Transverse colon (tissue), 4 donors: Measurements from ENCODE around the gene JAKMIP1. TPM values are rescaled to one million over a fixed set of nuclear protein-coding genes. Genes with fewer than 3 reads are reported as not detected.

Experiments
- DNase-seq: peaks from one replicate; pipeline ENCODE4 v3.0.0-alpha.2; 2019
- H3K27ac ChIP-seq, 4 donors: fragments of 200-600 bp; sonication (generic); 2 replicates each; pipeline ENCODE4 v1.5.1; 2016 to 2018; ENCODE audit warnings: inconsistent platforms in 4 of 4
- H3K27me3 ChIP-seq: fragments of 200-600 bp; sonication (generic); 2 replicates; pipeline ENCODE4 v1.5.1; 2017; ENCODE audit warnings: inconsistent platforms
- H3K36me3 ChIP-seq, 4 donors: fragments of 200-600 bp; sonication (generic); 2 replicates each; pipeline ENCODE4 v1.5.1; 2017 to 2019; ENCODE audit warnings: inconsistent platforms in 4 of 4
- H3K4me1 ChIP-seq, 4 donors: fragments of 200-600 bp; sonication (generic); 2 replicates each; pipeline ENCODE4 v1.5.1; 2017 to 2020; ENCODE audit warnings: inconsistent platforms in 4 of 4
- H3K4me3 ChIP-seq, 4 donors: fragments of 200-600 bp; sonication (generic); 1 replicate in 1 of 4; 2 replicates in 3 of 4; pipeline versions ENCODE4 v1.5.1 to v1.6.1; 2017 to 2019; ENCODE audit warnings: inconsistent platforms in 4 of 4
- H3K9me3 ChIP-seq, 2 donors: fragments of 200-600 bp; sonication (generic); 2 replicates each; pipeline ENCODE4 v1.5.1; 2017 to 2019; ENCODE audit warnings: inconsistent platforms in 2 of 2
- EP300 ChIP-seq: sonication (generic); formaldehyde crosslinking; IDR thresholded peaks from one replicate; pipeline ENCODE4 v1.6.1; 2017; ENCODE audit warnings: antibody characterized with exemption, low read depth
- POLR2A ChIP-seq: fragments of 450-650 bp; IDR thresholded peaks from one replicate; pipeline ENCODE4 v1.6.1; 2016; ENCODE audit warnings: antibody characterized with exemption, mild to moderate bottlenecking, moderate library complexity
- POLR2AphosphoS5 ChIP-seq, 3 donors: sonication (generic); formaldehyde crosslinking; IDR thresholded peaks; one replicate each; pipeline ENCODE4 v1.6.1; 2016; ENCODE audit warnings: antibody characterized with exemption in 3 of 3
- WGBS, 2 donors: methylation state at CpG; one replicate each; pipeline ENCODE4 v1.1.5; 2018; ENCODE audit warnings: low coverage in 1 of 2; 5-methylcytosine and 5-hydroxymethylcytosine counted together
- in situ Hi-C, 4 donors: fragments of 200-750 bp; cut with MboI; loops; one replicate each; pipeline versions ENCODE4 v1.15.0 to v1.15.1; 2017; ENCODE audit warnings: low sequenced_read_pairs in 3 of 4, low pct_ligation_motif_present in 1 of 4, low pct_unique_long_range_greater_than_20kb in 1 of 4
- intact Hi-C: fragments of 100-400 bp; cut with DNase I; formaldehyde crosslinking; loops from one replicate; pipeline ENCODE4 v1.15.1; 2023; ENCODE audit warnings: low total_unique reads
- total RNA-seq, 4 donors: library from RNA; depleted of rRNA; stranded (reverse); fragments of >200 nt; gene quantifications; one replicate each; pipeline ENCODE4 v1.1.0, GENCODE V29; 2016
- TF ChIP-seq, protein P1 (sequence below), 5 experiments: fragments of 200-600 bp in 3 of 5; fragments of 450-650 bp in 2 of 5; sonication (generic) in 3 of 5; IDR thresholded peaks; 1 replicate in 2 of 5; 2 replicates in 3 of 5; pipeline ENCODE4 v1.5.1; 2016 to 2017; ENCODE audit warnings: antibody characterized with exemption in 5 of 5, inconsistent platforms in 3 of 5, mild to moderate bottlenecking in 2 of 5, moderate library complexity in 1 of 5

The JAKMIP1 gene
- total RNA-seq, 4 donors from 2014 or later: 1.2 to 1.7 TPM; not detected in 2

DNA sequence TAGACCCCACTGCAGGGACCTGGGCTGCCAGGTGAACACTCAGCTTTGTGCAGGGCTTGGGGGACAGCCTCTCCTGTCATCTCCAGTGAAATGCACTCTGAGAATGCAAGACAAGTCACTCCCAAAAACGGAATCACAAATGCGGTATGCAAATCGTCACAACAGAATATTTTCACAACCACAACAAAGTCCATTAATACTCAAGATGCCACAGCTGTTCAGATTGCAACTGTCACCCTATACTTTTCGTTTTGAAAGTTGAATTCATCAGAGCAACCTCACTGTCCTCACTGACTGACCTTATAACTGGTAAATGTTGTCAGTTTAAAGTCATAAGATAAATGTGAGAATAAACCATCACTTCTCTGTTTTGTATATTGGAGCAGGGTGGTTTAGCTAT, 16.6 kb downstream of the JAKMIP1 start:
- H3K27me3 ChIP-seq: no peaks in the 10 kb centered on the region
- no peaks in the 10 kb centered on the region for H3K36me3 ChIP-seq
- 50 to 54% methylated on average over 1 to 4 of the region's 4 CpGs for WGBS, 2 donors
- no peaks in the 10 kb centered on the region for H3K4me1 ChIP-seq
- no peaks in the 10 kb centered on the region for H3K9me3 ChIP-seq
- no peak for DNase-seq
- TF ChIP-seq EP300 (no peak), POLR2AphosphoS5 (IDR thresholded peaks at IDR 0.05) (no peak), POLR2A (no peak)
- TF ChIP-seq, protein P1, sequence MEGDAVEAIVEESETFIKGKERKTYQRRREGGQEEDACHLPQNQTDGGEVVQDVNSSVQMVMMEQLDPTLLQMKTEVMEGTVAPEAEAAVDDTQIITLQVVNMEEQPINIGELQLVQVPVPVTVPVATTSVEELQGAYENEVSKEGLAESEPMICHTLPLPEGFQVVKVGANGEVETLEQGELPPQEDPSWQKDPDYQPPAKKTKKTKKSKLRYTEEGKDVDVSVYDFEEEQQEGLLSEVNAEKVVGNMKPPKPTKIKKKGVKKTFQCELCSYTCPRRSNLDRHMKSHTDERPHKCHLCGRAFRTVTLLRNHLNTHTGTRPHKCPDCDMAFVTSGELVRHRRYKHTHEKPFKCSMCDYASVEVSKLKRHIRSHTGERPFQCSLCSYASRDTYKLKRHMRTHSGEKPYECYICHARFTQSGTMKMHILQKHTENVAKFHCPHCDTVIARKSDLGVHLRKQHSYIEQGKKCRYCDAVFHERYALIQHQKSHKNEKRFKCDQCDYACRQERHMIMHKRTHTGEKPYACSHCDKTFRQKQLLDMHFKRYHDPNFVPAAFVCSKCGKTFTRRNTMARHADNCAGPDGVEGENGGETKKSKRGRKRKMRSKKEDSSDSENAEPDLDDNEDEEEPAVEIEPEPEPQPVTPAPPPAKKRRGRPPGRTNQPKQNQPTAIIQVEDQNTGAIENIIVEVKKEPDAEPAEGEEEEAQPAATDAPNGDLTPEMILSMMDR (IDR thresholded peaks at IDR 0.05): no peak
- no peak overlapping the region for H3K27ac ChIP-seq
- no peak overlapping the region for H3K4me3 ChIP-seq
- intact Hi-C loops: loop anchor here (5.0 kb wide), 1 partner anchor 401 kb away; no protein-coding TSS in a partner anchor
- in situ Hi-C loops: no loop called here

DNA sequence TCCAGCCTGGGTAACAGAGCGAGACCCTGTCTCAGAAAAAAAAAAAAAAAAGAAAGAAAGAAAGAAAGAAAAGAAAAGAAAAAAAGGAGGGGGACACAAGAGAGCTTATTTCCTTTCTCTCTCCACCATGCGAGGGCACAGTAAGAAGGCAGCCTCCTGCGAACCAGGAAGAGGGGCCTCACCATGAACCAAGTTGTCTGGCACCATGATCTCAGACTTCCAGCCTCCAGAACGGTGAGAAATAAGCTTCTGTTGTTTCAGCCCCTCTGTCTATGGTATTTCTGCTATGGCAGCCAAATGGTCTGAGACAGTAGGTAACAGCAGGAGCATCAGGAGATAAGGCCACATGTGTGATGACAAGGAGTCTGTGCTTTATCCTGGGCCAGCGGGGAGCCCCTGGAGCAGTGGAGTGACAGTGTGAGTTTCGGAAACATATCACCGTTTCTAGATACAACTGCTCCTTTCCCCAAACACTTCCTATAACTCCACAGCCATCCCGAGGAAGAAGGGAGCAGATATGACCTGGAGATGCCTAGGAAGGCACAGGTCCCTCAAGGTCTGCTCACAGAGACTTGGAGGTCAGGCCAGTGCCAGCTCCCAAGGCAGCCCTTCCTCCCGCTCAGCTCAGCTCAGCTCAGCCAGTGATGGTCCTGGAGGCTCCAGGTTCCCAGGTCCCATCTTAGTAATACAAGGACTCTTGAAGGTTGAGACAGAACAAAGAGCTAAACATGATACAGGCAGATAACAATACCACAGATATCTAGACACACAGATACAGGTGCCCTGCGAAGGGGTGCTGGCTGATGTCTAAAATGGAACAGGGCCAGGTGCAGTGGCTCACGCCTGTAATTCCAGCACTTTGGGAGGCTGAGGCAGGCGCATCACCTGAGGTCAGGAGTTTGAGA, 17.7 kb downstream of the JAKMIP1 start:
- no peak for DNase-seq
- no peak overlapping the region for H3K4me3 ChIP-seq
- H3K27ac ChIP-seq: no peak overlapping the region
- intact Hi-C loops: loop anchor here (5.0 kb wide), 1 partner anchor 400 kb away; no protein-coding TSS in a partner anchor
- in situ Hi-C loops: no loop called here
- 75 to 95% methylated on average over 4 to 12 of the region's 12 CpGs for WGBS, 2 donors
- no peaks in the 10 kb centered on the region for H3K36me3 ChIP-seq
- no peaks in the 10 kb centered on the region for H3K9me3 ChIP-seq
- H3K27me3 ChIP-seq: no peaks in the 10 kb centered on the region
- H3K4me1 ChIP-seq: no peaks in the 10 kb centered on the region
- TF ChIP-seq, protein P1 (IDR thresholded peaks at IDR 0.05): no peak
- TF ChIP-seq EP300: no peak
- TF ChIP-seq POLR2AphosphoS5 (IDR thresholded peaks at IDR 0.05): no peak
- no peak for TF ChIP-seq POLR2A

DNA sequence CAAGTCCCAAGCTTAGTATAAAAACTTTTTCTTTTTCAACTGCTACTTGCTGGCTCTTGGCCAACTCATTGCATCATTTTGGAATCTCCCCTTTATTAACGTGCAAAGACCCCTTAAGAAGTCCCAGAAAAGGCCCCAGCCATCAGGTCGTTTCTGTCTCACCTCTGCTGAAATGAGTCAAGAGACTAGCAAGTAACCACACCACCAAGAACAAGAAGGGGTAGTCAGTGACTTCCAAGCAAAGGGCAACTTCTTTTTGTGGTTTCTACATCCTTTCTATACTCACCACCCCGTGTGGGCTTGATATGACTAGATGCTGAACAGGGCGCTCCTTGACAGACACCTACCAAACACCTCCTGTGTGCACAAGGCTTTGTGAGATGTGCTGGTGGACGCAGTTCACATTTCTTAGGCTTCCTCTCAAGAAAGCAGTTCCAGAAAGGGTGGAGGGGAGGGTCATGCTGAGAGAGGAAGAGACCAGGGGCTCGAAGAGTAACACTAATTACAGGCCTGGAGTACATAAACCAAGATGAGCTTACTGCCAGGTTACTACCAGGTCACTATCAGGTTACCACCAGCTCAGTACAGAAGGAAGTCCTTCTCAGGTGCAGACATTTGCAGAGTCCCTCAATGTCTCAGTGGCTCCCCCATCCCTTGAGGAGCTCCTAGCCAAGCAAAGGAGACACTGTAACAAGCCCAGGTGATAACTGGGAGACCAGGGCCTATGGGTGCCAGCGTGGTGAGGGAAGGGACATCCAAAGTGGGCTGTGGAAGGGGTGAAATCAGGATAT, 19.3 kb downstream of the JAKMIP1 start:
- Histone ChIP-seq H3K4me1 (no peaks in the 10 kb centered on the region), H3K9me3 (no peaks in the 10 kb centered on the region), H3K27me3 (no peaks in the 10 kb centered on the region), H3K27ac (no peak overlapping the region), H3K4me3 (no peak overlapping the region), H3K36me3 (no peaks in the 10 kb centered on the region)
- WGBS, 2 donors: 47 to 51% methylated on average over 3 to 7 of the region's 7 CpGs
- in situ Hi-C loops (no loop called here), intact Hi-C loops (loop anchor here (5.0 kb wide), 1 partner anchor 399 kb away; no protein-coding TSS in a partner anchor)
- no peak for DNase-seq
- no peak for TF ChIP-seq EP300
- TF ChIP-seq, protein P1 (IDR thresholded peaks at IDR 0.05): no peak
- no peak for TF ChIP-seq POLR2A
- TF ChIP-seq POLR2AphosphoS5 (IDR thresholded peaks at IDR 0.05): no peak

DNA sequence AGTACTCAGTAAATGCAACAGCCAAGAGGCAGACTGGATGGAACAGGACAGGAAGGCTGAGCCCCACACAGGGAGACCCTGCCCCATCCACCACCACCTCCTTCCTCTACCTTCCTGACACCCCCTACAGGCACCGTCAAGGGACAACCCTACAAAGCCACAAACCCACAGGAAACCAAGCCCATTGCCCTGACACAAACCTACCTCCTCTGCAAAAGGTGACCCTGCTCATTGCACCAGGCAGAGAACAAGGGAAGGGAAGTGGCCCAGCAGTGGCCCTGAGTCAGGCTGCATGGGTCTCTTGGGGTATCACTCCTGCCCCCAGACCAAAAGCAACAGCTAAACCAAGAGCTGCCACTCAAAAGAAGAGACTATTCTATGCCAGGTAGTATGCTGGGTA, 21.0 kb downstream of the JAKMIP1 start:
- Histone ChIP-seq H3K27ac (no peak overlapping the region), H3K36me3 (no peaks in the 10 kb centered on the region), H3K27me3 (no peaks in the 10 kb centered on the region), H3K9me3 (no peaks in the 10 kb centered on the region), H3K4me3 (no peak overlapping the region), H3K4me1 (no peaks in the 10 kb centered on the region)
- in situ Hi-C loops: no loop called here
- 74% methylated on average over 1 of the region's 1 CpG; no CpG with 5 or more reads in 1 of the 2 donors for WGBS, 2 donors
- intact Hi-C loops: no loop called here
- DNase-seq: peak; percentile 13
- TF ChIP-seq EP300 (no peak), POLR2AphosphoS5 (IDR thresholded peaks at IDR 0.05) (no peak), POLR2A (no peak)
- TF ChIP-seq, protein P1 (IDR thresholded peaks at IDR 0.05): no peak
